ENCODE results near the gene KLHDC1.

- no peak for TF ChIP-seq EZH2 (IDR thresholded peaks at IDR 0.05; ENCODE audit: borderline replicate concordance, insufficient read depth, low read depth, low read length, poor library complexity, severe bottlenecking)
- no peak for TF ChIP-seq CTCF (IDR thresholded peaks at IDR 0.05)
Measured at GRCh38 chr14:49670475-49670874, 22.4 kb upstream of the KLHDC1 start.
